Gastroesophageal sphincter (tissue), 4 donors: ENCODE measurements around the gene VAV2. TPM values are rescaled to one million over a fixed set of nuclear protein-coding genes. Genes with fewer than 3 reads are reported as not detected.

Experiments
- ATAC-seq: fragments of 150-250 bp; one replicate; pipeline ENCODE4 v1.9.1; 2016; ENCODE audit warnings: mild to moderate bottlenecking, moderate library complexity
- H3K27ac ChIP-seq, 4 donors: fragments of 200-600 bp; sonication (generic) in 3 of 4; 1 replicate in 3 of 4; 2 replicates in 1 of 4; pipeline ENCODE4 v1.5.1; 2016 to 2019
- H3K27me3 ChIP-seq: fragments of 200-600 bp; sonication (generic); one replicate; pipeline ENCODE4 v1.5.1; 2019
- H3K36me3 ChIP-seq, 2 donors: fragments of 200-600 bp; sonication (generic); one replicate each; pipeline ENCODE4 v1.5.1; 2019; ENCODE audit warnings: control low read depth in 1 of 2
- H3K4me1 ChIP-seq, 3 donors: fragments of 200-600 bp; sonication (generic); 1 replicate in 2 of 3; 2 replicates in 1 of 3; pipeline ENCODE4 v1.5.1; 2016 to 2019; ENCODE audit warnings: control low read depth in 2 of 3
- H3K4me3 ChIP-seq, 2 donors: fragments of 200-600 bp; sonication (generic); one replicate each; pipeline ENCODE4 v1.5.1; 2019; ENCODE audit warnings: mild to moderate bottlenecking in 1 of 2, moderate library complexity in 1 of 2
- H3K9me3 ChIP-seq, 3 donors: fragments of 200-600 bp; sonication (generic); one replicate each; pipeline ENCODE4 v1.5.1; 2017 to 2019; ENCODE audit warnings: control low read depth in 2 of 3
- CTCF ChIP-seq, 4 experiments: fragments of 200-600 bp in 2 of 4; fragments of 450-650 bp in 2 of 4; sonication (generic) in 1 of 4; IDR thresholded peaks; one replicate each; pipeline ENCODE4 v1.5.1; 2017 to 2019; ENCODE audit warnings: antibody characterized with exemption in 4 of 4, mild to moderate bottlenecking in 2 of 4, moderate library complexity in 2 of 4
- EP300 ChIP-seq: sonication (generic); formaldehyde crosslinking; IDR thresholded peaks from one replicate; pipeline ENCODE4 v1.6.1; 2017; ENCODE audit warnings: antibody characterized with exemption, mild to moderate bottlenecking
- POLR2A ChIP-seq, 2 donors: fragments of 450-650 bp; IDR thresholded peaks; one replicate each; pipeline ENCODE4 v1.6.1; 2017; ENCODE audit warnings: antibody characterized with exemption in 2 of 2, mild to moderate bottlenecking in 2 of 2, moderate library complexity in 1 of 2
- POLR2AphosphoS5 ChIP-seq: sonication (generic); formaldehyde crosslinking; IDR thresholded peaks from one replicate; pipeline ENCODE4 v1.6.1; 2017; ENCODE audit warnings: antibody characterized with exemption
- WGBS, 2 donors: methylation state at CpG; one replicate each; pipeline ENCODE4 v1.1.5; 2018; ENCODE audit warnings: low coverage in 1 of 2; 5-methylcytosine and 5-hydroxymethylcytosine counted together
- total RNA-seq, 4 donors: library from RNA; depleted of rRNA; stranded (reverse); fragments of >200 nt; gene quantifications; one replicate each; pipeline ENCODE4 v1.1.0, GENCODE V29; 2016

The VAV2 gene
- total RNA-seq, 4 donors from 2014 or later, result 7.7 to 16.8 (median 8.9) TPM

- no peaks in the 10 kb centered on the region for H3K27me3 ChIP-seq
- H3K27ac ChIP-seq, result no peak overlapping the region
- H3K4me1 ChIP-seq, result peaks cover 0 to 10% (median 0%) of the 10 kb centered on the region in 3 donors
- no peak for ATAC-seq
- H3K36me3 ChIP-seq, result peaks cover 0 to 99% of the 10 kb centered on the region in 2 donors
- no peak for TF ChIP-seq POLR2A (IDR thresholded peaks at IDR 0.05)
- TF ChIP-seq EP300, result no peak
- TF ChIP-seq POLR2AphosphoS5, result no peak
- TF ChIP-seq CTCF (IDR thresholded peaks at IDR 0.05), result no peak
- H3K4me3 ChIP-seq, result no peak overlapping the region
- WGBS, 2 donors, result no CpG with 5 or more reads among the region's 16 CpGs
- H3K9me3 ChIP-seq, result peaks cover 0 to 10% (median 0%) of the 10 kb centered on the region in 3 donors
These were observed 217.3 kb downstream of the VAV2 start for GRCh38 chr9:133774799-133775198.

GRCh38 chr9:133773889-133774655 lies 218.1 kb downstream of the VAV2 start:
- H3K36me3 ChIP-seq, result peaks cover 0 to 99% of the 10 kb centered on the region in 2 donors
- TF ChIP-seq EP300 (no peak), POLR2A (IDR thresholded peaks at IDR 0.05) (no peak), POLR2AphosphoS5 (no peak), CTCF (IDR thresholded peaks at IDR 0.05) (no peak)
- no peaks in the 10 kb centered on the region for H3K27me3 ChIP-seq
- H3K4me1 ChIP-seq, result peaks cover 0 to 10% (median 0%) of the 10 kb centered on the region in 3 donors
- 68 to 100% methylated on average over 2 to 3 of the region's 9 CpGs for WGBS, 2 donors
- peaks cover 0 to 10% (median 0%) of the 10 kb centered on the region in 3 donors for H3K9me3 ChIP-seq
- H3K27ac ChIP-seq, result no peak overlapping the region
- H3K4me3 ChIP-seq, result no peak overlapping the region
- ATAC-seq, result no peak

GRCh38 chr9:133772581-133772980 lies 219.5 kb downstream of the VAV2 start:
- Histone ChIP-seq H3K4me1 (peaks cover 0 to 10% (median 0%) of the 10 kb centered on the region in 3 donors), H3K27ac (no peak overlapping the region), H3K4me3 (no peak overlapping the region), H3K9me3 (peaks cover 0 to 16% (median 0%) of the 10 kb centered on the region in 3 donors), H3K36me3 (peaks cover 0 to 99% of the 10 kb centered on the region in 2 donors), H3K27me3 (no peaks in the 10 kb centered on the region)
- no peak for ATAC-seq
- TF ChIP-seq POLR2AphosphoS5 (no peak), CTCF (IDR thresholded peaks at IDR 0.05) (no peak), POLR2A (IDR thresholded peaks at IDR 0.05) (no peak), EP300 (no peak)
- WGBS, 2 donors, result 70 to 88% methylated on average over 2 to 3 of the region's 7 CpGs

GRCh38 chr9:133771486-133772482 lies 220.3 kb downstream of the VAV2 start:
- H3K27me3 ChIP-seq, result no peaks in the 10 kb centered on the region
- WGBS, 2 donors, result 66 to 76% methylated on average over 2 to 7 of the region's 26 CpGs
- H3K36me3 ChIP-seq, result peaks cover 0 to 99% of the 10 kb centered on the region in 2 donors
- no peak overlapping the region for H3K27ac ChIP-seq
- no peak overlapping the region for H3K4me3 ChIP-seq
- no peak for TF ChIP-seq EP300
- no peak for ATAC-seq
- peaks cover 0 to 2% (median 0%) of the 10 kb centered on the region in 3 donors for H3K4me1 ChIP-seq
- peaks cover 0 to 24% (median 0%) of the 10 kb centered on the region in 3 donors for H3K9me3 ChIP-seq
